SK-N-SH (cell line): ENCODE data around the gene CNGA3. TPM values are rescaled to one million over a fixed set of nuclear protein-coding genes. Genes with fewer than 3 reads are reported as not detected.

Experiments used
- CTCF ChIA-PET: fragments of 300-600, 350-600 bp; formaldehyde crosslinking; extraction: SDS; loops from one replicate; lab custom pipeline; 2021; lab: Yijun Ruan, JAX
- POLR2A ChIA-PET: fragments of 350-600 bp; sonication (Branson Sonifier 250); formaldehyde crosslinking; extraction: SDS; loops from one replicate; lab custom pipeline; 2020; ENCODE audit warnings: antibody characterized with exemption, inconsistent platforms; lab: Yijun Ruan, JAX
- DNase-seq: peaks from one replicate; pipeline ENCODE4 v3.0.0; 2012
- H2AFZ ChIP-seq: fragments of 200-600 bp; sonication (generic); 2 replicates; pipeline ENCODE4 v1.8.1; 2016; ENCODE audit warnings: antibody characterized with exemption, mild to moderate bottlenecking, low read depth
- H3F3A ChIP-seq: fragments of 200-600 bp; sonication (generic); replicated peaks from 2 replicates; pipeline ENCODE3; 2016; ENCODE audit warnings: antibody characterized with exemption, mild to moderate bottlenecking; ENCODE audit not compliant: insufficient read depth
- H3K27ac ChIP-seq, 2 experiments: fragments of 200-500 bp in 1 of 2; fragments of 200-600 bp in 1 of 2; sonication (Bioruptor generic) in 1 of 2; sonication (generic), shearing (Covaris generic) in 1 of 2; 2 replicates each; pipeline versions ENCODE4 v1.5.1 to v1.6.1; 2014 to 2016; ENCODE audit warnings: low read depth in 2 of 2, inconsistent platforms in 1 of 2, low read length in 1 of 2, mild to moderate bottlenecking in 1 of 2, mixed read lengths in 1 of 2
- H3K27me3 ChIP-seq: fragments of 200-600 bp; sonication (generic), shearing (Covaris generic); 2 replicates; pipeline ENCODE4 v1.6.1; 2016; ENCODE audit warnings: mixed run types; ENCODE audit not compliant: insufficient read depth
- H3K36me3 ChIP-seq, 2 experiments: fragments of 200-500 bp in 1 of 2; fragments of 200-600 bp in 1 of 2; sonication (Bioruptor generic) in 1 of 2; sonication (generic) in 1 of 2; replicated peaks in 1 of 2; 2 replicates each; pipeline versions ENCODE3 to v1.5.1; 2014 to 2016; ENCODE audit warnings: low read length in 1 of 2, mild to moderate bottlenecking in 1 of 2; ENCODE audit not compliant: insufficient read depth in 2 of 2, control insufficient read depth in 1 of 2
- H3K4me1 ChIP-seq, 2 experiments: fragments of 200-500 bp in 1 of 2; fragments of 200-600 bp in 1 of 2; sonication (Bioruptor generic) in 1 of 2; sonication (generic), shearing (Covaris generic) in 1 of 2; 2 replicates each; pipeline versions ENCODE4 v1.5.1 to v1.6.1; 2014 to 2016; ENCODE audit warnings: low read depth in 1 of 2, low read length in 1 of 2, mixed run types in 1 of 2; ENCODE audit not compliant: insufficient read depth in 2 of 2, control insufficient read depth in 1 of 2
- H3K4me2 ChIP-seq: fragments of 200-600 bp; sonication (generic), shearing (Covaris generic); 2 replicates; pipeline ENCODE4 v1.6.1; 2017; ENCODE audit warnings: mixed run types
- H3K4me3 ChIP-seq, 2 experiments: fragments of 200-500 bp in 1 of 2; fragments of 200-600 bp in 1 of 2; sonication (Bioruptor generic) in 1 of 2; sonication (generic), shearing (Covaris generic) in 1 of 2; 2 replicates each; pipeline versions ENCODE4 v1.5.1 to v1.8.1; 2014 to 2016; ENCODE audit warnings: low read depth in 2 of 2, inconsistent platforms in 1 of 2, low read length in 1 of 2, mild to moderate bottlenecking in 1 of 2, mixed read lengths in 1 of 2, moderate library complexity in 1 of 2
- H3K79me2 ChIP-seq: fragments of 200-600 bp; sonication (generic); 2 replicates; pipeline ENCODE4 v1.8.1; 2017; ENCODE audit warnings: mild to moderate bottlenecking; ENCODE audit not compliant: insufficient read depth
- H3K9ac ChIP-seq: fragments of 200-600 bp; sonication (generic); 2 replicates; pipeline ENCODE4 v1.6.1; 2017; ENCODE audit warnings: mixed run types
- H3K9me2 ChIP-seq: fragments of 200-600 bp; sonication (generic); 2 replicates; pipeline ENCODE4 v1.6.1; 2017; ENCODE audit warnings: mixed run types
- H3K9me3 ChIP-seq: fragments of 200-600 bp; sonication (generic); 2 replicates; pipeline ENCODE4 v1.6.1; 2017; ENCODE audit warnings: mixed run types, mild to moderate bottlenecking, moderate library complexity
- H4K20me1 ChIP-seq: fragments of 200-600 bp; sonication (generic); 2 replicates; pipeline ENCODE4 v1.6.1; 2017; ENCODE audit warnings: mild to moderate bottlenecking, mixed run types; ENCODE audit not compliant: insufficient read depth
- CHD2 ChIP-seq: fragments of 150-350 bp; IDR thresholded peaks from 2 replicates; pipeline ENCODE4 v1.6.1; 2018; ENCODE audit warnings: low read length; ENCODE audit not compliant: partially characterized antibody
- ELF1 ChIP-seq: IDR thresholded peaks from 2 replicates; pipeline ENCODE4 v1.4.0; 2012
- FOSL2 ChIP-seq: IDR thresholded peaks from 2 replicates; pipeline ENCODE4 v1.4.0; 2012; ENCODE audit warnings: low read depth, mild to moderate bottlenecking, moderate library complexity, borderline replicate concordance
- FOXJ3 ChIP-seq: sonication (generic); formaldehyde crosslinking; IDR thresholded peaks from 2 replicates; pipeline ENCODE4 v1.5.1; 2020; ENCODE audit warnings: mild to moderate bottlenecking, missing genetic modification reagents
- FOXM1 ChIP-seq: IDR thresholded peaks from 2 replicates; pipeline ENCODE4 v1.4.0; 2012; ENCODE audit warnings: low read depth, mild to moderate bottlenecking
- GATA2 ChIP-seq: sonication (generic); formaldehyde crosslinking; IDR thresholded peaks from 2 replicates; pipeline ENCODE4 v1.5.0; 2020; ENCODE audit warnings: mild to moderate bottlenecking, missing genetic modification reagents
- NFIC ChIP-seq: IDR thresholded peaks from 2 replicates; pipeline ENCODE4 v1.4.0; 2012; ENCODE audit warnings: borderline replicate concordance
- PBX3 ChIP-seq: IDR thresholded peaks from 2 replicates; pipeline ENCODE4; 2012
- POLR2AphosphoS5 ChIP-seq: IDR thresholded peaks from 2 replicates; pipeline ENCODE4 v1.6.1; 2012; ENCODE audit warnings: low read depth, low read length
- RCOR1 ChIP-seq: fragments of 150-350 bp; IDR thresholded peaks from 2 replicates; pipeline ENCODE4 v1.6.1; 2017; ENCODE audit warnings: antibody characterized with exemption, low read length
- REST ChIP-seq: IDR thresholded peaks from 2 replicates; pipeline ENCODE4 v1.6.1; 2012; ENCODE audit warnings: mild to moderate bottlenecking, low read depth, low read length, moderate library complexity
- RXRA ChIP-seq: IDR thresholded peaks from 2 replicates; pipeline ENCODE4 v1.4.0; 2012; ENCODE audit warnings: low read depth, mild to moderate bottlenecking, borderline replicate concordance
- TEAD4 ChIP-seq: IDR thresholded peaks from 2 replicates; pipeline ENCODE4 v1.4.0; 2012; ENCODE audit warnings: mild to moderate bottlenecking, borderline replicate concordance; ENCODE audit not compliant: insufficient read depth
- USF1 ChIP-seq: IDR thresholded peaks from 2 replicates; pipeline ENCODE4 v1.4.0; 2012; ENCODE audit warnings: low read depth, borderline replicate concordance
- USF2 ChIP-seq: fragments of 150-350 bp; IDR thresholded peaks from 2 replicates; pipeline ENCODE4 v1.6.1; 2017; ENCODE audit warnings: antibody characterized with exemption, low read length, low read depth, borderline replicate concordance
- WGBS: methylation state at CpG from one replicate; pipeline ENCODE4 v1.1.6; 2017; ENCODE audit warnings: low lambda C conversion rate; 5-methylcytosine and 5-hydroxymethylcytosine counted together
- polyA plus RNA-seq, 3 experiments: library from polyadenylated mRNA; depleted of rRNA; stranded (reverse); fragments of >200 nt; gene quantifications; 2 replicates each; pipeline ENCODE4 v1.2.3, GENCODE V29; 2012

CNGA3 gene
- polyA plus RNA-seq, 1 of the 3 experiments (the other 2 are of a cell fraction), result not detected

- H3K79me2 ChIP-seq, result no peaks in the 10 kb centered on the region
- no peak for DNase-seq
- POLR2A ChIA-PET, result no interaction called here
- CTCF ChIA-PET, result interaction anchor here (1.2 to 2.3 kb wide), 4 partner anchors 8 to 639 kb away, joined by 3 to 9 read pairs (median 6); no protein-coding TSS in a partner anchor
- no peak overlapping the region for H3K9ac ChIP-seq
- no peaks in the 10 kb centered on the region for H3K9me3 ChIP-seq
- no peak overlapping the region for H2AFZ ChIP-seq
- peaks cover 0 to 8% of the 10 kb centered on the region in 2 experiments; a peak in 1 of 4 replicates for H3K4me1 ChIP-seq
- WGBS, result 70% methylated on average over 2 of the region's 7 CpGs
- peaks cover 29% of the 10 kb centered on the region; the same call in 1 of the 2 replicates for H3K27me3 ChIP-seq
- TF ChIP-seq USF1 (no peak), USF2 (no peak), ELF1 (no peak), PBX3 (no peak), FOSL2 (no peak), CHD2 (no peak), FOXJ3 (CRISPR knock-in tag) (no peak), RCOR1 (no peak), POLR2AphosphoS5 (no peak), GATA2 (CRISPR knock-in tag) (no peak), NFIC (no peak), TEAD4 (no peak), RXRA (no peak), FOXM1 (no peak), REST (no peak)
- no peaks in the 10 kb centered on the region for H3F3A ChIP-seq
- no peak overlapping the region for H3K27ac ChIP-seq
- H3K36me3 ChIP-seq, result no peaks in the 10 kb centered on the region
- H4K20me1 ChIP-seq, result no peaks in the 10 kb centered on the region
- H3K9me2 ChIP-seq, result no peaks in the 10 kb centered on the region
- H3K4me2 ChIP-seq, result no peak overlapping the region
- H3K4me3 ChIP-seq, result no peak overlapping the region
Measured at GRCh38 chr2:98380203-98380535, 33.9 kb downstream of the CNGA3 start.
